Measurements from ENCODE around the gene HSPA2. TPM values are rescaled to one million over a fixed set of nuclear protein-coding genes. Genes with fewer than 3 reads are reported as not detected.

Gene HSPA2
- total RNA-seq, 1 experiment from 2014 or later = 16.5 TPM

DNA sequence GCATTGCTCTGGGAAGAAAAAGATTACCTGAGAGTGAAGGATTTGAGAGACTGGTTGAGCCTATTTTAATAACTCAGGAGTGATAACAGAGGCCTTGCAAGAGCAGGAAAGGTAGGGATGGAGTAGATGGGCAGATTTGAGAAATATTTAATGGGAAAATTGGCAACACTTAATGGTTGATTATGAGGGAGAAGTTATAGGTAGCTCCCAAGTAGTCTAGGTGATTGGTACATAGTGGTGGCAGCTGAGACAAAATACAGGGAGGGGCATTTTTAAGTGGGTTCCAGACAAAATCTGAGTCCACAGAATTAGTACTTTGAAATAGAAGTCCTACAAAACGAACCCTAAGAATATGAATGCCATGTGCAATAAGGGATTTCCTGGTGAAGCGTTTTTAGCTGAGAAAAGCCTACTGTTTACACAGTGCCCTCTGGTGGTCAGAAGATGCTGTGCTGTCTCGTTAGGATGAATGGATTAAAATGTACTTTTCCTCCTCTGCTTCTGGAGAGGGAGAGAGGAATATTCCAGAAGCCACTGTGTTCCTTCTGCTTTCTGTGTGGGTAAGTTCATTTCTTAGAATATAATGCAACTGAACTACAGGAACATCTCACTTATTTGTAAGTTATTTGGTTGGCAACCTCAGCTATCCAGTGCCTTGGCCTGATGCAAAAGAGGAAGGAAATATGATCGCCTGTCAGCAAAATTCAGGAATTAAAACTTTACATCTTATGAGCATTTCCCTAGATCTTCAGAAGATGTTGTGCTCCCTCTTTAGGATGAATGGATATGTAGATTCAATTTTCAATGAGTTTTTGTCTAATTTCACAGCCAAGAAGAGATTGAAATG is 29.5 kb upstream of the HSPA2 start:
- Histone ChIP-seq H2AFZ (ENCODE audit: low read length) (0 out of 2 replicates have a peak overlapping the region, but pooled peaks have one; percentile 14), H3K9me3 (ENCODE audit: low read length) (no peaks in the 10 kb centered on the region), H3K27me3 (ENCODE audit: low read length) (no peaks in the 10 kb centered on the region), H4K20me1 (ENCODE audit: low read length) (peaks cover 80% of the 10 kb centered on the region), H3K9me2 (replicated peaks; ENCODE audit: low read length) (no peaks in the 10 kb centered on the region), H3F3A (ENCODE audit: low read length, unreplicated experiment) (no peaks in the 10 kb centered on the region), H3K36me3 (ENCODE audit: low read depth, low read length) (peaks cover 11% of the 10 kb centered on the region; the same call in 1 of the 2 replicates), H3K9ac (ENCODE audit: low read length) (no peak overlapping the region), H3K79me2 (ENCODE audit: low read length) (peaks cover 100% of the 10 kb centered on the region), H3K27ac (ENCODE audit: low read length) (0 out of 2 replicates have a peak overlapping the region, but pooled peaks have one; percentile 12), H3K4me3 (ENCODE audit: low read length) (no peak overlapping the region), H3K4me2 (ENCODE audit: low read length) (peak overlapping the region; percentile 41), H3K4me1 (ENCODE audit: insufficient read depth, low read length) (peaks cover 54% of the 10 kb centered on the region)
- no peak for TF ChIP-seq EZH2phosphoT487 (IDR thresholded peaks at IDR 0.05; ENCODE audit: borderline replicate concordance, low read length)
- TF ChIP-seq, protein P1, sequence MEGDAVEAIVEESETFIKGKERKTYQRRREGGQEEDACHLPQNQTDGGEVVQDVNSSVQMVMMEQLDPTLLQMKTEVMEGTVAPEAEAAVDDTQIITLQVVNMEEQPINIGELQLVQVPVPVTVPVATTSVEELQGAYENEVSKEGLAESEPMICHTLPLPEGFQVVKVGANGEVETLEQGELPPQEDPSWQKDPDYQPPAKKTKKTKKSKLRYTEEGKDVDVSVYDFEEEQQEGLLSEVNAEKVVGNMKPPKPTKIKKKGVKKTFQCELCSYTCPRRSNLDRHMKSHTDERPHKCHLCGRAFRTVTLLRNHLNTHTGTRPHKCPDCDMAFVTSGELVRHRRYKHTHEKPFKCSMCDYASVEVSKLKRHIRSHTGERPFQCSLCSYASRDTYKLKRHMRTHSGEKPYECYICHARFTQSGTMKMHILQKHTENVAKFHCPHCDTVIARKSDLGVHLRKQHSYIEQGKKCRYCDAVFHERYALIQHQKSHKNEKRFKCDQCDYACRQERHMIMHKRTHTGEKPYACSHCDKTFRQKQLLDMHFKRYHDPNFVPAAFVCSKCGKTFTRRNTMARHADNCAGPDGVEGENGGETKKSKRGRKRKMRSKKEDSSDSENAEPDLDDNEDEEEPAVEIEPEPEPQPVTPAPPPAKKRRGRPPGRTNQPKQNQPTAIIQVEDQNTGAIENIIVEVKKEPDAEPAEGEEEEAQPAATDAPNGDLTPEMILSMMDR (conservative IDR thresholded peaks at IDR 0.05; ENCODE audit: low read depth, low read length) = peak; percentile 98
- no peak for TF ChIP-seq EZH2 (IDR thresholded peaks at IDR 0.05; ENCODE audit: low read length, unreplicated experiment)
- DNase-seq = peak; percentile 88
- ChIA-PET CTCF (interaction anchor here (0.5 to 1.0 kb wide), 7 partner anchors 9 to 167 kb away, joined by 3 to 8 read pairs (median 3); partner anchors contain the start of gene MTHFD1), POLR2A (ENCODE audit: unreplicated experiment) (no interaction called here)
- BruUV-seq (replicated peaks) = no TSS peak
- ATAC-seq = peak; percentile 37
- intact Hi-C loops (cut with micrococcal nuclease) = loop anchor here (2.0 kb wide), 1 partner anchor 126 kb away; no protein-coding TSS in a partner anchor

GRCh38 chr14:64513271-64513670 is 27.3 kb upstream of the HSPA2 start:
- Histone ChIP-seq H3K79me2 (ENCODE audit: low read length) (peaks cover 98% of the 10 kb centered on the region), H4K20me1 (ENCODE audit: low read length) (peaks cover 75% of the 10 kb centered on the region), H3K27me3 (ENCODE audit: low read length) (no peaks in the 10 kb centered on the region), H3K9ac (ENCODE audit: low read length) (no peak overlapping the region), H3K9me2 (replicated peaks; ENCODE audit: low read length) (no peaks in the 10 kb centered on the region), H2AFZ (ENCODE audit: low read length) (no peak overlapping the region), H3K9me3 (ENCODE audit: low read length) (no peaks in the 10 kb centered on the region), H3K4me2 (ENCODE audit: low read length) (no peak overlapping the region), H3K36me3 (ENCODE audit: low read depth, low read length) (peaks cover 13% of the 10 kb centered on the region; the same call in 1 of the 2 replicates), H3F3A (ENCODE audit: low read length, unreplicated experiment) (no peaks in the 10 kb centered on the region), H3K4me3 (ENCODE audit: low read length) (no peak overlapping the region), H3K27ac (ENCODE audit: low read length) (no peak overlapping the region), H3K4me1 (ENCODE audit: insufficient read depth, low read length) (peaks cover 34% of the 10 kb centered on the region)
- BruUV-seq (replicated peaks) = no TSS peak
- DNase-seq (no peak), ATAC-seq (no peak)
- ChIA-PET CTCF (no interaction called here), POLR2A (ENCODE audit: unreplicated experiment) (no interaction called here)
- TF ChIP-seq, protein P1 (conservative IDR thresholded peaks at IDR 0.05; ENCODE audit: low read depth, low read length) = no peak
- TF ChIP-seq EZH2phosphoT487 (IDR thresholded peaks at IDR 0.05; ENCODE audit: borderline replicate concordance, low read length) (no peak), EZH2 (IDR thresholded peaks at IDR 0.05; ENCODE audit: low read length, unreplicated experiment) (no peak)
- intact Hi-C loops (cut with micrococcal nuclease) = no loop called here

Data from PC-3 (cell line).